K562 (cell line): Measurements from ENCODE around the gene DSG3. TPM values are rescaled to one million over a fixed set of nuclear protein-coding genes. Genes with fewer than 3 reads are reported as not detected.

Experiments used
- ATAC-seq: fragments of 200-7000 bp; cut with Tn5 transposase; 3 replicates; pipeline ENCODE4 v1.9.1; 2020; ENCODE audit warnings: moderate library complexity
- BruUV-seq: library from RNA; stranded (reverse); fragments of 400-500 nt; replicated peaks from 2 replicates; lab custom pipeline; 2021; lab: Mats Ljungman, UMichigan
- CTCF ChIA-PET: fragments of 300-600 bp; formaldehyde crosslinking; extraction: SDS; loops from one replicate; lab custom pipeline; 2021; ENCODE audit warnings: low intra/inter-chr PET ratio; lab: Yijun Ruan, JAX
- POLR2A ChIA-PET: fragments of 300-600, 350-650 bp; sonication (Branson Sonifier 250); formaldehyde crosslinking; extraction: SDS; loops from one replicate; lab custom pipeline; 2021; ENCODE audit warnings: antibody characterized with exemption, inconsistent platforms; lab: Yijun Ruan, JAX
- DNase-seq, 4 experiments: peaks; one replicate each; pipeline versions ENCODE4 v3.0.0 to v3.0.0-alpha.2; 2011 to 2018; ENCODE audit warnings: low spot score in 3 of 4, mixed read lengths in 3 of 4; ENCODE audit errors: extremely low read depth in 1 of 4
- FAIRE-seq: peaks from 2 replicates; lab custom pipeline; 2011; peaks lifted over from hg19 to GRCh38; lab: Jason Lieb, UNC
- H2AFZ ChIP-seq: 2 replicates; pipeline ENCODE4 v1.6.0; 2011; ENCODE audit warnings: low read depth, low read length, control low read depth, inconsistent platforms
- H3K27ac ChIP-seq: fragments of 200-600 bp; 3 replicates; pipeline ENCODE4 v1.8.0; 2011; ENCODE audit warnings: low read depth, mild to moderate bottlenecking, control low read depth, inconsistent platforms, low read length, moderate library complexity, mixed read lengths; ENCODE audit errors: extremely low read depth
- H3K27me3 ChIP-seq, 2 experiments: fragments of 300-600 bp in 1 of 2; 2 replicates in 1 of 2; 3 replicates in 1 of 2; pipeline versions ENCODE4 v1.6.0 to v1.8.0; 2011; ENCODE audit warnings: inconsistent platforms in 2 of 2, low read length in 2 of 2, mild to moderate bottlenecking in 1 of 2, mixed read lengths in 1 of 2, moderate library complexity in 1 of 2; ENCODE audit not compliant: control insufficient read depth in 2 of 2, insufficient read depth in 2 of 2
- H3K36me3 ChIP-seq: fragments of 300-600 bp; 3 replicates; pipeline ENCODE4 v1.8.0; 2011; ENCODE audit warnings: mild to moderate bottlenecking, low read length, inconsistent platforms; ENCODE audit not compliant: control insufficient read depth, insufficient read depth
- H3K4me1 ChIP-seq, 2 experiments: fragments of 200-600 bp in 1 of 2; replicated peaks in 1 of 2; 2 replicates in 1 of 2; 3 replicates in 1 of 2; pipeline versions ENCODE4 v1.5.1 to v1.8.0; 2011; ENCODE audit warnings: inconsistent platforms in 2 of 2, low read length in 2 of 2, mild to moderate bottlenecking in 1 of 2, mixed read lengths in 1 of 2, moderate library complexity in 1 of 2; ENCODE audit not compliant: control insufficient read depth in 2 of 2, insufficient read depth in 2 of 2
- H3K4me2 ChIP-seq: 2 replicates; pipeline ENCODE4 v1.6.1; 2011; ENCODE audit warnings: low read length, control low read depth, inconsistent platforms, mixed read lengths; ENCODE audit not compliant: insufficient read depth
- H3K4me3 ChIP-seq: fragments of 200-600 bp; sonication (generic), shearing (Covaris generic); 2 replicates; pipeline ENCODE4 v1.5.1; 2016; ENCODE audit warnings: control low read depth, inconsistent platforms
- H3K79me2 ChIP-seq: fragments of 200-600 bp; 3 replicates; pipeline ENCODE4 v1.8.0; 2011; ENCODE audit warnings: low read length, inconsistent platforms; ENCODE audit not compliant: control insufficient read depth, insufficient read depth
- H3K9ac ChIP-seq, 2 experiments: 2 replicates each; pipeline versions ENCODE4 v1.6.0 to v1.6.1; 2011; ENCODE audit warnings: low read depth in 2 of 2, low read length in 2 of 2, control low read depth in 1 of 2, inconsistent platforms in 1 of 2, mild to moderate bottlenecking in 1 of 2, mixed read lengths in 1 of 2; ENCODE audit not compliant: insufficient read depth in 1 of 2
- H3K9me1 ChIP-seq: one replicate; pipeline ENCODE4 v1.6.0; 2011; ENCODE audit warnings: inconsistent platforms, mild to moderate bottlenecking, low read length, moderate library complexity; ENCODE audit not compliant: control insufficient read depth, insufficient read depth
- H3K9me3 ChIP-seq: replicated peaks from 2 replicates; pipeline ENCODE4 v1.5.1; 2011; ENCODE audit warnings: low read depth, low read length, inconsistent platforms; ENCODE audit not compliant: control insufficient read depth, insufficient read depth
- H4K20me1 ChIP-seq: replicated peaks from 2 replicates; pipeline ENCODE4 v1.6.1; 2011; ENCODE audit warnings: low read length, inconsistent platforms, mixed read lengths; ENCODE audit not compliant: control insufficient read depth, insufficient read depth
- BRCA1 ChIP-seq, 2 experiments: fragments of 450-650 bp in 1 of 2; sonication (generic) in 1 of 2; formaldehyde crosslinking in 1 of 2; IDR thresholded peaks; 2 replicates each; pipeline versions ENCODE4 v1.5.0 to v1.6.1; 2017 to 2020; ENCODE audit warnings: mild to moderate bottlenecking in 1 of 2, missing genetic modification reagents in 1 of 2
- ELF2 ChIP-seq: fragments of 250-450 bp; sonication (Bioruptor Pico); IDR thresholded peaks from 2 replicates; pipeline ENCODE4 v1.5.0; 2021; ENCODE audit warnings: mild to moderate bottlenecking
- ERF ChIP-seq: fragments of 450-650 bp; formaldehyde crosslinking; IDR thresholded peaks from 2 replicates; pipeline ENCODE4 v1.4.0; 2020; ENCODE audit warnings: mild to moderate bottlenecking, mixed read lengths
- HMGXB4 ChIP-seq: sonication (generic); formaldehyde crosslinking; IDR thresholded peaks from 2 replicates; pipeline ENCODE4 v1.8.1; 2023; ENCODE audit warnings: mild to moderate bottlenecking, missing genetic modification reagents
- MTA2 ChIP-seq: fragments of 450-650 bp; IDR thresholded peaks from 2 replicates; pipeline ENCODE4 v1.6.1; 2016; ENCODE audit warnings: low read depth
- STAT5B ChIP-seq: fragments of 250-450 bp; sonication (Bioruptor Pico); IDR thresholded peaks from 2 replicates; pipeline ENCODE4 v1.8.0; 2021; ENCODE audit warnings: mild to moderate bottlenecking, inconsistent platforms
- TFE3 ChIP-seq: fragments of 450-650 bp; formaldehyde crosslinking; IDR thresholded peaks from 2 replicates; pipeline ENCODE4 v1.4.0; 2020; ENCODE audit warnings: mild to moderate bottlenecking, mixed read lengths
- UBTF ChIP-seq, 2 experiments: IDR thresholded peaks; 2 replicates each; pipeline ENCODE4 v1.6.1; 2012; ENCODE audit warnings: improper control_type of control experiment in 2 of 2, low read depth in 2 of 2, low read length in 2 of 2, borderline replicate concordance in 1 of 2
- ZBTB2 ChIP-seq: fragments of 450-650 bp; IDR thresholded peaks from 2 replicates; pipeline ENCODE4 v1.6.1; 2016; ENCODE audit warnings: antibody characterized with exemption
- ZNF134 ChIP-seq: fragments of 250-450 bp; sonication (Bioruptor Pico); conservative IDR thresholded peaks from 2 replicates; pipeline ENCODE4 v1.4.0; 2020
- ZNF347 ChIP-seq: fragments of 450-650 bp; formaldehyde crosslinking; IDR thresholded peaks from 2 replicates; pipeline ENCODE4 v1.4.0; 2020; ENCODE audit warnings: low read depth, mild to moderate bottlenecking, moderate library complexity
- ZNF584 ChIP-seq: fragments of 200-800 bp; sonication (Bioruptor generic); IDR thresholded peaks from 2 replicates; pipeline ENCODE4 v1.6.1; 2016; ENCODE audit warnings: low read depth, mild to moderate bottlenecking, missing genetic modification characterization, missing compliant biosample characterization
- ZNF717 ChIP-seq: fragments of 250-450 bp; sonication (Bioruptor Pico); IDR thresholded peaks from 2 replicates; pipeline ENCODE4 v1.5.0; 2021
- in situ Hi-C: fragments of 300-500 bp; cut with MboI; formaldehyde crosslinking; loops from 4 replicates; pipeline ENCODE4 v1.15.0; 2018; ENCODE audit warnings: inconsistent platforms, mixed read lengths
- intact Hi-C: fragments of 100-400 bp; cut with micrococcal nuclease; formaldehyde crosslinking; loops from 2 replicates; pipeline ENCODE4 v1.14.2; 2022
- polyA plus RNA-seq, 8 experiments: library from polyadenylated mRNA; depleted of rRNA in 4 of 8; stranded (reverse) in 5 of 8; unstranded in 3 of 8; fragments of >200 nt; fragmentation: Nextera tagmentation in 2 of 8; fragmentation: Illumina TruSeq in 1 of 8; extraction: Ambion mirVana in 2 of 8; extraction: Trizol in 1 of 8; gene quantifications; 2 replicates each; pipeline versions ENCODE4 v1.2.1 to v1.2.3, GENCODE V29; 2011 to 2014; ENCODE audit warnings: inconsistent platforms in 1 of 8, missing spikeins in 1 of 8
- total RNA-seq, 7 experiments: library from RNA; depleted of rRNA in 6 of 7; stranded (reverse); fragments of >200 nt in 6 of 7; fragmentation: Illumina TruSeq in 2 of 7; extraction: Trizol in 2 of 7; gene quantifications; 2 replicates each; pipeline versions ENCODE4 v1.2.1 to v1.2.3, GENCODE V29; 2011 to 2021; ENCODE audit warnings: low replicate concordance in 1 of 7

Gene DSG3
- total and polyA plus RNA-seq, 9 of the 15 experiments (the other 6 are each of a cell fraction or from before 2014, with no cell fraction given), result 0.04 to 0.18 (median 0.07) TPM; not detected in 1

GRCh38 chr18:31491586-31491985 lies 44.0 kb downstream of the DSG3 start:
- no peak for DNase-seq
- H3K9ac ChIP-seq, result no peak overlapping the region
- no peak for FAIRE-seq
- no peaks in the 10 kb centered on the region for H3K36me3 ChIP-seq
- in situ Hi-C loops (no loop called here), intact Hi-C loops (no loop called here)
- no peaks in the 10 kb centered on the region for H4K20me1 ChIP-seq
- no peak overlapping the region for H2AFZ ChIP-seq
- no peaks in the 10 kb centered on the region for H3K9me3 ChIP-seq
- H3K4me2 ChIP-seq, result no peak overlapping the region
- ATAC-seq, result no peak
- no peaks in the 10 kb centered on the region for H3K9me1 ChIP-seq
- no peak overlapping the region for H3K4me3 ChIP-seq
- H3K27me3 ChIP-seq, result no peaks in the 10 kb centered on the region
- peaks cover 0 to 2% of the 10 kb centered on the region in 2 experiments; a peak in 1 of 5 replicates for H3K4me1 ChIP-seq
- no peaks in the 10 kb centered on the region for H3K79me2 ChIP-seq
- CTCF ChIA-PET, result no interaction called here
- no peak overlapping the region for H3K27ac ChIP-seq
- POLR2A ChIA-PET, result interaction anchor here (1.1 kb wide), 2 partner anchors 9 to 11 kb away, joined by 3 to 4 read pairs; no protein-coding TSS in a partner anchor
- BruUV-seq, result no TSS peak
- no peak for TF ChIP-seq UBTF (IDR thresholded peaks at IDR 0.05; ENCODE audit: borderline replicate concordance in 1 of 2, low read depth in 2 of 2, low read length in 2 of 2)
- no peak for TF ChIP-seq BRCA1 (IDR thresholded peaks at IDR 0.05)
- TF ChIP-seq BRCA1 (CRISPR knock-in tag; IDR thresholded peaks at IDR 0.05), result no peak
- TF ChIP-seq ZBTB2, result no peak
- TF ChIP-seq ZNF717 (CRISPR knock-in tag), result no peak
- TF ChIP-seq ZNF347 (CRISPR knock-in tag), result no peak
- TF ChIP-seq TFE3, result no peak
- TF ChIP-seq ERF (CRISPR knock-in tag), result no peak
- TF ChIP-seq ZNF134 (CRISPR knock-in tag), result no peak
- no peak for TF ChIP-seq STAT5B (CRISPR knock-in tag)
- TF ChIP-seq ZNF584, result no peak
- no peak for TF ChIP-seq MTA2
- TF ChIP-seq ELF2, result no peak
- TF ChIP-seq HMGXB4 (CRISPR knock-in tag), result no peak
